ENCODE data around the gene SLC66A1. TPM values are rescaled to one million over a fixed set of nuclear protein-coding genes. Genes with fewer than 3 reads are reported as not detected.

SLC66A1 gene
- total RNA-seq, 1 experiment from 2014 or later = 27.7 TPM

- ATAC-seq = no peak
- intact Hi-C loops (cut with micrococcal nuclease) = no loop called here
- H3F3A ChIP-seq (ENCODE audit: low read length, unreplicated experiment) = no peaks in the 10 kb centered on the region
- H3K4me1 ChIP-seq (ENCODE audit: insufficient read depth, low read length) = no peaks in the 10 kb centered on the region
- ChIA-PET CTCF (interaction anchor here (0.6 kb wide), 1 partner anchor 305 kb away, joined by 7 read pairs; no protein-coding TSS in a partner anchor), POLR2A (ENCODE audit: unreplicated experiment) (no interaction called here)
- no peaks in the 10 kb centered on the region for H3K9me2 ChIP-seq (replicated peaks; ENCODE audit: low read length)
- no peaks in the 10 kb centered on the region for H3K9me3 ChIP-seq (ENCODE audit: low read length)
- H3K4me2 ChIP-seq (ENCODE audit: low read length) = no peak overlapping the region
- no peak for DNase-seq
- H3K27me3 ChIP-seq (ENCODE audit: low read length) = no peaks in the 10 kb centered on the region
- H3K4me3 ChIP-seq (ENCODE audit: low read length) = no peak overlapping the region
- no peak overlapping the region for H3K27ac ChIP-seq (ENCODE audit: low read length)
- no peaks in the 10 kb centered on the region for H4K20me1 ChIP-seq (ENCODE audit: low read length)
- H3K36me3 ChIP-seq (ENCODE audit: low read depth, low read length) = peaks cover 2% of the 10 kb centered on the region; the same call in 1 of the 2 replicates
- no peak overlapping the region for H3K9ac ChIP-seq (ENCODE audit: low read length)
- H3K79me2 ChIP-seq (ENCODE audit: low read length) = no peaks in the 10 kb centered on the region
- no peak for TF ChIP-seq EZH2phosphoT487 (IDR thresholded peaks at IDR 0.05; ENCODE audit: borderline replicate concordance, low read length)
- TF ChIP-seq EZH2 (IDR thresholded peaks at IDR 0.05; ENCODE audit: low read length, unreplicated experiment) = no peak
- TF ChIP-seq CTCF (conservative IDR thresholded peaks at IDR 0.05; ENCODE audit: low read depth, low read length) = no peak
- no peak overlapping the region for H2AFZ ChIP-seq (ENCODE audit: low read length)
- no TSS peak for BruUV-seq (replicated peaks)
These were observed 33.9 kb downstream of the SLC66A1 start for GRCh38 chr1:19346026-19346425.

- no peak for ATAC-seq
- ChIA-PET CTCF (no interaction called here), POLR2A (ENCODE audit: unreplicated experiment) (no interaction called here)
- H2AFZ ChIP-seq (ENCODE audit: low read length) = no peak overlapping the region
- no TSS peak for BruUV-seq (replicated peaks)
- H4K20me1 ChIP-seq (ENCODE audit: low read length) = no peaks in the 10 kb centered on the region
- DNase-seq = no peak
- no peaks in the 10 kb centered on the region for H3K4me1 ChIP-seq (ENCODE audit: insufficient read depth, low read length)
- H3K79me2 ChIP-seq (ENCODE audit: low read length) = no peaks in the 10 kb centered on the region
- peaks cover 5% of the 10 kb centered on the region; the same call in 1 of the 2 replicates for H3K36me3 ChIP-seq (ENCODE audit: low read depth, low read length)
- H3K9me2 ChIP-seq (replicated peaks; ENCODE audit: low read length) = no peaks in the 10 kb centered on the region
- intact Hi-C loops (cut with micrococcal nuclease) = no loop called here
- TF ChIP-seq EZH2phosphoT487 (IDR thresholded peaks at IDR 0.05; ENCODE audit: borderline replicate concordance, low read length) (no peak), CTCF (conservative IDR thresholded peaks at IDR 0.05; ENCODE audit: low read depth, low read length) (no peak), EZH2 (IDR thresholded peaks at IDR 0.05; ENCODE audit: low read length, unreplicated experiment) (no peak)
- no peak overlapping the region for H3K4me3 ChIP-seq (ENCODE audit: low read length)
- no peaks in the 10 kb centered on the region for H3K9me3 ChIP-seq (ENCODE audit: low read length)
- no peaks in the 10 kb centered on the region for H3F3A ChIP-seq (ENCODE audit: low read length, unreplicated experiment)
- H3K9ac ChIP-seq (ENCODE audit: low read length) = no peak overlapping the region
- H3K4me2 ChIP-seq (ENCODE audit: low read length) = no peak overlapping the region
- no peak overlapping the region for H3K27ac ChIP-seq (ENCODE audit: low read length)
- no peaks in the 10 kb centered on the region for H3K27me3 ChIP-seq (ENCODE audit: low read length)
These were observed 35.5 kb downstream of the SLC66A1 start for GRCh38 chr1:19347533-19348172.

- no peak overlapping the region for H3K9ac ChIP-seq (ENCODE audit: low read length)
- H3K79me2 ChIP-seq (ENCODE audit: low read length) = no peaks in the 10 kb centered on the region
- intact Hi-C loops (cut with micrococcal nuclease) = no loop called here
- H4K20me1 ChIP-seq (ENCODE audit: low read length) = no peaks in the 10 kb centered on the region
- peaks cover 5% of the 10 kb centered on the region; the same call in 1 of the 2 replicates for H3K36me3 ChIP-seq (ENCODE audit: low read depth, low read length)
- H3K4me2 ChIP-seq (ENCODE audit: low read length) = no peak overlapping the region
- CTCF ChIA-PET = no interaction called here
- H3K4me1 ChIP-seq (ENCODE audit: insufficient read depth, low read length) = no peaks in the 10 kb centered on the region
- H3K27me3 ChIP-seq (ENCODE audit: low read length) = no peaks in the 10 kb centered on the region
- TF ChIP-seq EZH2 (IDR thresholded peaks at IDR 0.05; ENCODE audit: low read length, unreplicated experiment) = no peak
- no peak for TF ChIP-seq EZH2phosphoT487 (IDR thresholded peaks at IDR 0.05; ENCODE audit: borderline replicate concordance, low read length)
- TF ChIP-seq CTCF (conservative IDR thresholded peaks at IDR 0.05; ENCODE audit: low read depth, low read length) = no peak
- no peak for DNase-seq
- H3K27ac ChIP-seq (ENCODE audit: low read length) = no peak overlapping the region
- no TSS peak for BruUV-seq (replicated peaks)
- H2AFZ ChIP-seq (ENCODE audit: low read length) = no peak overlapping the region
- no peaks in the 10 kb centered on the region for H3K9me3 ChIP-seq (ENCODE audit: low read length)
- no peaks in the 10 kb centered on the region for H3F3A ChIP-seq (ENCODE audit: low read length, unreplicated experiment)
- no peaks in the 10 kb centered on the region for H3K9me2 ChIP-seq (replicated peaks; ENCODE audit: low read length)
- POLR2A ChIA-PET (ENCODE audit: unreplicated experiment) = no interaction called here
- ATAC-seq = no peak
- no peak overlapping the region for H3K4me3 ChIP-seq (ENCODE audit: low read length)
These were observed 36.5 kb downstream of the SLC66A1 start for GRCh38 chr1:19348441-19349198.
